Activated CD8-positive, alpha-beta T cell treated with anti-CD3 and anti-CD28 coated beads for 36 hours (primary cell): ENCODE results near the gene GAS1. TPM values are rescaled to one million over a fixed set of nuclear protein-coding genes. Genes with fewer than 3 reads are reported as not detected.

Experiments
- ATAC-seq: fragments of 200-7000 bp; cut with Tn5 transposase; one replicate; pipeline ENCODE4 v1.10.0; 2021; ENCODE audit warnings: mild to moderate bottlenecking, moderate library complexity
- CTCF ChIA-PET: fragments of 350-600 bp; sonication (Branson Sonifier 250); formaldehyde crosslinking; loops from one replicate; lab custom pipeline; 2021; ENCODE audit warnings: antibody characterized with exemption; lab: Charles Lee
- POLR2A ChIA-PET: fragments of 350-600 bp; sonication (Branson Sonifier 250); formaldehyde crosslinking; loops from one replicate; lab custom pipeline; 2021; ENCODE audit warnings: antibody characterized with exemption; lab: Charles Lee
- DNase-seq: peaks from one replicate; pipeline ENCODE4 v3.0.0-alpha.2; 2020
- H3K27ac Mint-ChIP-seq: one replicate; pipeline ENCODE4 v1.8.0; 2021; ENCODE audit warnings: mild to moderate bottlenecking, mixed read lengths
- H3K27me3 Mint-ChIP-seq: one replicate; pipeline ENCODE4 v1.8.0; 2021; ENCODE audit warnings: mixed read lengths
- H3K36me3 Mint-ChIP-seq: one replicate; pipeline ENCODE4 v1.8.0; 2021; ENCODE audit warnings: low read depth, mixed read lengths
- H3K4me1 Mint-ChIP-seq: one replicate; pipeline ENCODE4 v1.8.0; 2021; ENCODE audit warnings: low read depth, mixed read lengths
- H3K4me3 Mint-ChIP-seq: one replicate; pipeline ENCODE4 v1.8.0; 2021; ENCODE audit warnings: mild to moderate bottlenecking, moderate library complexity, mixed read lengths
- H3K9me3 Mint-ChIP-seq: one replicate; pipeline ENCODE4 v1.8.0; 2021; ENCODE audit warnings: mixed read lengths
- CTCF ChIP-seq: fragments of 200-600 bp; IDR thresholded peaks from one replicate; pipeline ENCODE4 v1.8.0; 2022; ENCODE audit warnings: antibody characterized with exemption, mild to moderate bottlenecking
- intact Hi-C: fragments of 100-400 bp; cut with micrococcal nuclease; formaldehyde crosslinking; loops from one replicate; pipeline ENCODE4 v1.10.0; 2022
- total RNA-seq, 2 experiments: library from RNA; stranded (reverse); gene quantifications; one replicate each; pipeline ENCODE4 v1.2.3, GENCODE V29; 2021

GAS1 gene
- total RNA-seq, 2 experiments from 2014 or later, result 0.11 TPM; not detected in 1

DNA sequence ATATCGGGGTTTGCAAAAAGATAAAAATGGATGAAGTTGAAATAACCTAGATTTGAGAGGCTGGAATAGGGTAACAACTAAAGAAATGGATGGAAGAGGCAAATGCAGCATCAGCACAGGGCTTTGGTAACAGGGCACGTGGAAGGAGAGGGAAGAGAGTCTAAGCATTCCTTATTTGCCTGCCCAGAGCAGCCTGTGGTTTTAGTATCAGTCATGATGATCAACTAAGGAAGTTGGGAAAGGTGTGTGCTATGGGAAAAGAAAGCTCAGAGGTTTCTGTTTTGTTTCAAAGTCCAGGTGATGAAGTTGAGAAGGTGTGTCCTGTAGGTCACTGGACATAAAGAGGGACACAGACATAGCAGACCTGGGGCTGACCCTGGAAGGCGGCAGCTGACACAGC lies 28.8 kb downstream of the GAS1 start:
- Mint-ChIP-seq H3K4me3 (no peak overlapping the region), H3K4me1 (no peaks in the 10 kb centered on the region), H3K27ac (no peak overlapping the region), H3K36me3 (no peaks in the 10 kb centered on the region), H3K27me3 (peaks cover 17% of the 10 kb centered on the region), H3K9me3 (no peaks in the 10 kb centered on the region)
- TF ChIP-seq CTCF, result no peak
- DNase-seq (no peak), ATAC-seq (no peak)
- POLR2A ChIA-PET, result no interaction called here
- CTCF ChIA-PET, result no interaction called here
- intact Hi-C loops, result no loop called here

GRCh38 chr9:86912210-86912609 lies 35.1 kb downstream of the GAS1 start:
- Mint-ChIP-seq H3K27ac (no peak overlapping the region), H3K4me3 (no peak overlapping the region), H3K9me3 (no peaks in the 10 kb centered on the region), H3K27me3 (peaks cover 18% of the 10 kb centered on the region), H3K36me3 (no peaks in the 10 kb centered on the region), H3K4me1 (no peaks in the 10 kb centered on the region)
- intact Hi-C loops, result no loop called here
- POLR2A ChIA-PET, result no interaction called here
- DNase-seq (no peak), ATAC-seq (no peak)
- TF ChIP-seq CTCF, result no peak
- CTCF ChIA-PET, result no interaction called here

- ChIA-PET CTCF (no interaction called here), POLR2A (interaction anchor here (0.7 kb wide), 1 partner anchor 219 kb away, joined by 3 read pairs; no protein-coding TSS in a partner anchor)
- Mint-ChIP-seq H3K4me3 (no peak overlapping the region), H3K27me3 (peaks cover 27% of the 10 kb centered on the region), H3K4me1 (no peaks in the 10 kb centered on the region), H3K27ac (no peak overlapping the region), H3K9me3 (no peaks in the 10 kb centered on the region), H3K36me3 (no peaks in the 10 kb centered on the region)
- intact Hi-C loops, result no loop called here
- DNase-seq (no peak), ATAC-seq (no peak)
- TF ChIP-seq CTCF, result no peak
Observed at GRCh38 chr9:86909388-86909787, 37.9 kb downstream of the GAS1 start.

DNA sequence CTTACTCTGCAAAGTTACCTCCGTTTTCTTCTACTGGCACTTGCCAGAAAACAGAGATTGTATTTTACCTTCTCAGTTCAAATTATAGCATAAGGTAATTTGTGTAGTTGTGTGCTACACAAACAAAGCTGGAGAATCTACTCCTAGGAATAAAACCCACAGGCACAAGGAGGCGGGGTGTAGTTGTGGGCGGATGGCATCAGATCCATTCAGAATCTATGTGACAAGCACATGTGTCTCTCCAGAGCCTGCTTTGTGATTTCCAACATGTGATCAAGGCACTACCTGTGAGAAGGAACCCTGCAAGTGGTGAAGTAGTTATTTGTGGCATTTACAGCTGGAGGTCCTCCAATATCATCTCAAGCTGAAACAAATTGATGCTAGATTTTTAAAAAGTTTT lies 39.0 kb downstream of the GAS1 start:
- intact Hi-C loops, result no loop called here
- peaks cover 33% of the 10 kb centered on the region for H3K27me3 Mint-ChIP-seq
- no peak for ATAC-seq
- POLR2A ChIA-PET, result no interaction called here
- no peak for DNase-seq
- CTCF ChIA-PET, result interaction anchor here (1.0 to 1.3 kb wide), 2 partner anchors 39 to 117 kb away, joined by 3 to 5 read pairs; partner anchors contain the start of gene GAS1
- no peaks in the 10 kb centered on the region for H3K36me3 Mint-ChIP-seq
- H3K4me1 Mint-ChIP-seq, result peaks cover 4% of the 10 kb centered on the region
- no peak overlapping the region for H3K4me3 Mint-ChIP-seq
- no peak for TF ChIP-seq CTCF
- H3K27ac Mint-ChIP-seq, result no peak overlapping the region
- no peaks in the 10 kb centered on the region for H3K9me3 Mint-ChIP-seq

- CTCF ChIA-PET, result interaction anchor here (1.0 to 1.3 kb wide), 2 partner anchors 40 to 116 kb away, joined by 3 to 5 read pairs; partner anchors contain the start of gene GAS1
- DNase-seq, result no peak
- intact Hi-C loops, result no loop called here
- H3K36me3 Mint-ChIP-seq, result no peaks in the 10 kb centered on the region
- no peak for ATAC-seq
- no peaks in the 10 kb centered on the region for H3K9me3 Mint-ChIP-seq
- POLR2A ChIA-PET, result no interaction called here
- peaks cover 12% of the 10 kb centered on the region for H3K4me1 Mint-ChIP-seq
- H3K4me3 Mint-ChIP-seq, result no peak overlapping the region
- no peak overlapping the region for H3K27ac Mint-ChIP-seq
- H3K27me3 Mint-ChIP-seq, result peaks cover 40% of the 10 kb centered on the region
- no peak for TF ChIP-seq CTCF
Observed at GRCh38 chr9:86907346-86907745, 40.0 kb downstream of the GAS1 start.
